GM12878 (cell line): ENCODE data around the gene CADPS. TPM values are rescaled to one million over a fixed set of nuclear protein-coding genes. Genes with fewer than 3 reads are reported as not detected.

Experiments used
- ATAC-seq: fragments of 200-7000 bp; cut with Tn5 transposase; 3 replicates; pipeline ENCODE4 v1.9.1; 2020; ENCODE audit warnings: mild to moderate bottlenecking, moderate library complexity
- BruUV-seq: library from RNA; stranded (reverse); fragments of 400-500 nt; replicated peaks from 2 replicates; lab custom pipeline; 2021; lab: Mats Ljungman, UMichigan
- CTCF ChIA-PET: fragments of 300-600 bp; sonication (Branson Sonifier 250); formaldehyde crosslinking; extraction: SDS; loops from one replicate; lab custom pipeline; 2021; ENCODE audit warnings: inconsistent platforms; lab: Yijun Ruan, JAX
- POLR2A ChIA-PET: fragments of 350-600 bp; formaldehyde crosslinking; extraction: SDS; loops from one replicate; lab custom pipeline; 2021; ENCODE audit warnings: inconsistent platforms; lab: Charles Lee
- RAD21 ChIA-PET: fragments of 300-600 bp; sonication (Branson Sonifier 250); formaldehyde crosslinking; loops from one replicate; lab custom pipeline; 2023; ENCODE audit warnings: antibody characterized with exemption; ENCODE audit not compliant: unreplicated experiment; lab: Charles Lee
- SMC1A ChIA-PET: fragments of 300-600 bp; sonication (Branson Sonifier 250); formaldehyde crosslinking; loops from one replicate; lab custom pipeline; 2023; ENCODE audit not compliant: unreplicated experiment, uncharacterized antibody; lab: Charles Lee
- DNase-seq: peaks from one replicate; pipeline ENCODE4 v3.0.0-alpha.2; 2011; ENCODE audit warnings: low read depth, low spot score
- FAIRE-seq: peaks from 3 replicates; lab custom pipeline; 2011; peaks lifted over from hg19 to GRCh38; lab: Jason Lieb, UNC
- H2AFZ ChIP-seq: 2 replicates; pipeline ENCODE4 v1.6.0; 2011; ENCODE audit warnings: low read depth, low read length, control low read depth; ENCODE audit not compliant: control insufficient read depth
- H3K27ac ChIP-seq: 2 replicates; pipeline ENCODE4 v1.5.1; 2011; ENCODE audit warnings: control low read depth; ENCODE audit not compliant: control insufficient read depth, insufficient read depth
- H3K27me3 ChIP-seq, 2 experiments: replicated peaks in 1 of 2; 2 replicates each; pipeline versions ENCODE4 v1.6.0 to v1.6.1; 2011; ENCODE audit warnings: low read length in 1 of 2; ENCODE audit not compliant: control insufficient read depth in 2 of 2, insufficient read depth in 2 of 2
- H3K36me3 ChIP-seq, 2 experiments: 2 replicates each; pipeline ENCODE4 v1.5.1; 2011; ENCODE audit warnings: low read length in 1 of 2; ENCODE audit not compliant: control insufficient read depth in 2 of 2, insufficient read depth in 2 of 2
- H3K4me1 ChIP-seq: 2 replicates; pipeline ENCODE4 v1.6.1; 2011; ENCODE audit warnings: mild to moderate bottlenecking, low read length, moderate library complexity, mixed read lengths; ENCODE audit not compliant: control insufficient read depth, insufficient read depth
- H3K4me2 ChIP-seq: 2 replicates; pipeline ENCODE4 v1.6.0; 2011; ENCODE audit warnings: control low read depth; ENCODE audit not compliant: control insufficient read depth, insufficient read depth
- H3K4me3 ChIP-seq: fragments of 200-600 bp; sonication (generic); 2 replicates; pipeline ENCODE4 v1.5.1; 2016
- H3K79me2 ChIP-seq: 2 replicates; pipeline ENCODE4 v1.6.0; 2011; ENCODE audit warnings: low read length; ENCODE audit not compliant: control insufficient read depth, insufficient read depth
- H3K9ac ChIP-seq: 2 replicates; pipeline ENCODE4 v1.8.0; 2011; ENCODE audit warnings: low read length, control low read depth, mixed read lengths; ENCODE audit not compliant: control insufficient read depth, insufficient read depth
- H3K9me3 ChIP-seq: replicated peaks from 3 replicates; pipeline ENCODE4 v1.5.1; 2011; ENCODE audit warnings: mild to moderate bottlenecking, low read length; ENCODE audit not compliant: control insufficient read depth, insufficient read depth
- H4K20me1 ChIP-seq: 2 replicates; pipeline ENCODE4 v1.6.0; 2011; ENCODE audit not compliant: control insufficient read depth, insufficient read depth
- CBFB ChIP-seq: IDR thresholded peaks from 2 replicates; pipeline ENCODE4 v1.6.1; 2016; ENCODE audit warnings: antibody characterized with exemption, low read depth
- CEBPB ChIP-seq, 2 experiments: fragments of 150-350 bp in 1 of 2; IDR thresholded peaks; 2 replicates each; pipeline ENCODE4 v1.6.1; 2012 to 2014; ENCODE audit warnings: low read depth in 2 of 2, low read length in 2 of 2, borderline replicate concordance in 1 of 2, inconsistent platforms in 1 of 2
- HCFC1 ChIP-seq: fragments of 150-350 bp; IDR thresholded peaks from 2 replicates; pipeline ENCODE4 v1.6.1; 2014; ENCODE audit warnings: low read length
- JUND ChIP-seq: IDR thresholded peaks from 2 replicates; pipeline ENCODE4 v1.6.1; 2012; ENCODE audit warnings: low read depth, mild to moderate bottlenecking, low read length, improper control_type of control experiment, moderate library complexity
- KAT2A ChIP-seq: conservative IDR thresholded peaks from 2 replicates; pipeline ENCODE4 v1.6.1; 2011; ENCODE audit warnings: low read depth, low read length; ENCODE audit not compliant: control insufficient read depth
- MEF2B ChIP-seq: fragments of 450-650 bp; IDR thresholded peaks from 2 replicates; pipeline ENCODE4 v1.6.1; 2018; ENCODE audit warnings: mild to moderate bottlenecking, moderate library complexity; ENCODE audit not compliant: partially characterized antibody, poor library complexity, severe bottlenecking
- MXI1 ChIP-seq: fragments of 150-350 bp; IDR thresholded peaks from 2 replicates; pipeline ENCODE4 v1.6.1; 2011; ENCODE audit warnings: low read depth, mild to moderate bottlenecking, inconsistent platforms, low read length, improper control_type of control experiment
- MYB ChIP-seq: fragments of 150-350 bp; IDR thresholded peaks from 2 replicates; pipeline ENCODE4 v1.6.1; 2014; ENCODE audit warnings: mild to moderate bottlenecking, low read depth, low read length, borderline replicate concordance
- POU2F2 ChIP-seq: IDR thresholded peaks from 3 replicates; pipeline ENCODE4 v1.6.1; 2011; ENCODE audit warnings: low read depth, mild to moderate bottlenecking, low read length, borderline replicate concordance
- RELA ChIP-seq: fragments of 450-650 bp; IDR thresholded peaks from 2 replicates; pipeline ENCODE4 v1.8.0; 2014; ENCODE audit warnings: borderline replicate concordance; ENCODE audit not compliant: partially characterized antibody
- SREBF2 ChIP-seq: IDR thresholded peaks from 2 replicates; pipeline ENCODE4 v1.6.1; 2012; ENCODE audit warnings: mild to moderate bottlenecking, low read length
- STAT1 ChIP-seq: fragments of 450-650 bp; conservative IDR thresholded peaks from 2 replicates; pipeline ENCODE4 v1.6.1; 2014; ENCODE audit warnings: antibody characterized with exemption, mild to moderate bottlenecking
- SUPT20H ChIP-seq: IDR thresholded peaks from 2 replicates; pipeline ENCODE4 v1.6.1; 2011; ENCODE audit warnings: low read depth, mild to moderate bottlenecking, low read length, moderate library complexity, borderline replicate concordance; ENCODE audit not compliant: control insufficient read depth
- TARDBP ChIP-seq: IDR thresholded peaks from 2 replicates; pipeline ENCODE4 v1.6.1; 2016; ENCODE audit warnings: borderline replicate concordance
- USF1 ChIP-seq: IDR thresholded peaks from 2 replicates; pipeline ENCODE4 v1.6.1; 2011; ENCODE audit warnings: borderline replicate concordance, low read depth, mild to moderate bottlenecking, moderate library complexity, mixed read lengths, low read length; ENCODE audit not compliant: insufficient read depth; ENCODE audit errors: extremely low read length
- YBX1 ChIP-seq: fragments of 450-650 bp; IDR thresholded peaks from 2 replicates; pipeline ENCODE4 v1.6.1; 2016; ENCODE audit warnings: antibody characterized with exemption
- ZBTB4 ChIP-seq: fragments of 450-650 bp; formaldehyde crosslinking; IDR thresholded peaks from 2 replicates; pipeline ENCODE4 v1.4.0; 2022; ENCODE audit warnings: mild to moderate bottlenecking, moderate library complexity
- WGBS: methylation state at CpG from one replicate; pipeline ENCODE4 v1.1.6; 2016; ENCODE audit warnings: low lambda C conversion rate; ENCODE audit not compliant: insufficient replicate concordance, insufficient coverage; ENCODE audit errors: missing lambda C conversion rate; 5-methylcytosine and 5-hydroxymethylcytosine counted together
- in situ Hi-C: fragments of 300-500 bp; cut with MboI; formaldehyde crosslinking; loops from 9 replicates; pipeline ENCODE4 v1.14.3; 2018; ENCODE audit warnings: mixed read lengths
- intact Hi-C: fragments of 100-400 bp; cut with micrococcal nuclease; formaldehyde crosslinking; loops from one replicate; pipeline ENCODE4 v1.14.2; 2022; ENCODE audit not compliant: unreplicated experiment
- polyA plus RNA-seq, 11 experiments: library from polyadenylated mRNA; depleted of rRNA in 4 of 11; unstranded in 6 of 11; stranded (reverse) in 5 of 11; fragments of >200 nt; fragmentation: Nextera tagmentation in 4 of 11; fragmentation: Illumina TruSeq in 1 of 11; extraction: Ambion mirVana in 4 of 11; extraction: Trizol in 1 of 11; gene quantifications; 1 replicate in 1 of 11; 2 replicates in 10 of 11; pipeline versions ENCODE4 v1.2.1 to v1.2.3, GENCODE V29; 2011 to 2016; ENCODE audit warnings: inconsistent platforms in 2 of 11, missing spikeins in 2 of 11, low read depth in 1 of 11
- total RNA-seq, 4 experiments: library from RNA; depleted of rRNA in 3 of 4; stranded (reverse); fragments of >200 nt in 3 of 4; fragmentation: Illumina TruSeq in 1 of 4; extraction: Trizol in 1 of 4; gene quantifications; 2 replicates each; pipeline versions ENCODE4 v1.2.1 to v1.2.3, GENCODE V29; 2013 to 2021
- TF ChIP-seq, protein P1 (sequence below): fragments of 450-650 bp; conservative IDR thresholded peaks from 2 replicates; pipeline ENCODE4 v1.6.1; 2017; ENCODE audit warnings: mild to moderate bottlenecking, moderate library complexity

CADPS gene
- total and polyA plus RNA-seq, 10 of the 15 experiments (the other 5 are each of a cell fraction or from before 2014, with no cell fraction given): 0.20 TPM; not detected in 9

- BruUV-seq: no TSS peak
- FAIRE-seq: no peak
- Histone ChIP-seq H3K4me2 (no peak overlapping the region), H3K4me3 (no peak overlapping the region), H4K20me1 (no peaks in the 10 kb centered on the region), H3K27ac (no peak overlapping the region), H3K9me3 (no peaks in the 10 kb centered on the region), H3K27me3 (peaks cover 0 to 2% of the 10 kb centered on the region in 2 experiments; a peak in 1 of 4 replicates), H3K4me1 (no peaks in the 10 kb centered on the region), H3K79me2 (no peaks in the 10 kb centered on the region), H3K36me3 (no peaks in the 10 kb centered on the region), H2AFZ (no peak overlapping the region), H3K9ac (no peak overlapping the region)
- intact Hi-C loops: no loop called here
- ChIA-PET RAD21 (no interaction called here), POLR2A (no interaction called here), CTCF (interaction anchor here (1.2 kb wide), 1 partner anchor 11 kb away, joined by 7 read pairs; no protein-coding TSS in a partner anchor), SMC1A (no interaction called here)
- ATAC-seq: no peak
- WGBS: 31% methylated on average over 11 of the region's 11 CpGs
- no peak for DNase-seq
- in situ Hi-C loops: no loop called here
- TF ChIP-seq RELA: no peak
- no peak for TF ChIP-seq SREBF2
- TF ChIP-seq MEF2B: no peak
- no peak for TF ChIP-seq STAT1
- no peak for TF ChIP-seq MYB
- TF ChIP-seq TARDBP: no peak
- TF ChIP-seq SUPT20H: no peak
- no peak for TF ChIP-seq KAT2A
- TF ChIP-seq CEBPB (IDR thresholded peaks at IDR 0.05; ENCODE audit: borderline replicate concordance in 1 of 2, low read depth in 2 of 2, low read length in 2 of 2): no peak
- no peak for TF ChIP-seq JUND
- no peak for TF ChIP-seq YBX1
- no peak for TF ChIP-seq ZBTB4 (CRISPR knock-in tag)
- TF ChIP-seq USF1: no peak
- TF ChIP-seq, protein P1, sequence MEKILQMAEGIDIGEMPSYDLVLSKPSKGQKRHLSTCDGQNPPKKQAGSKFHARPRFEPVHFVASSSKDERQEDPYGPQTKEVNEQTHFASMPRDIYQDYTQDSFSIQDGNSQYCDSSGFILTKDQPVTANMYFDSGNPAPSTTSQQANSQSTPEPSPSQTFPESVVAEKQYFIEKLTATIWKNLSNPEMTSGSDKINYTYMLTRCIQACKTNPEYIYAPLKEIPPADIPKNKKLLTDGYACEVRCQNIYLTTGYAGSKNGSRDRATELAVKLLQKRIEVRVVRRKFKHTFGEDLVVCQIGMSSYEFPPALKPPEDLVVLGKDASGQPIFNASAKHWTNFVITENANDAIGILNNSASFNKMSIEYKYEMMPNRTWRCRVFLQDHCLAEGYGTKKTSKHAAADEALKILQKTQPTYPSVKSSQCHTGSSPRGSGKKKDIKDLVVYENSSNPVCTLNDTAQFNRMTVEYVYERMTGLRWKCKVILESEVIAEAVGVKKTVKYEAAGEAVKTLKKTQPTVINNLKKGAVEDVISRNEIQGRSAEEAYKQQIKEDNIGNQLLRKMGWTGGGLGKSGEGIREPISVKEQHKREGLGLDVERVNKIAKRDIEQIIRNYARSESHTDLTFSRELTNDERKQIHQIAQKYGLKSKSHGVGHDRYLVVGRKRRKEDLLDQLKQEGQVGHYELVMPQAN: no peak
- no peak for TF ChIP-seq POU2F2
- no peak for TF ChIP-seq CBFB
- TF ChIP-seq MXI1: no peak
- no peak for TF ChIP-seq HCFC1
Measured at GRCh38 chr3:62632510-62633294, 242.5 kb downstream of the CADPS start.
